ENCODE results near the gene NPAS4. TPM values are rescaled to one million over a fixed set of nuclear protein-coding genes. Genes with fewer than 3 reads are reported as not detected.

Gene NPAS4
- total and polyA plus RNA-seq, 2 of the 13 experiments (the other 11 are each of a cell fraction or from before 2014, with no cell fraction given): not detected

DNA sequence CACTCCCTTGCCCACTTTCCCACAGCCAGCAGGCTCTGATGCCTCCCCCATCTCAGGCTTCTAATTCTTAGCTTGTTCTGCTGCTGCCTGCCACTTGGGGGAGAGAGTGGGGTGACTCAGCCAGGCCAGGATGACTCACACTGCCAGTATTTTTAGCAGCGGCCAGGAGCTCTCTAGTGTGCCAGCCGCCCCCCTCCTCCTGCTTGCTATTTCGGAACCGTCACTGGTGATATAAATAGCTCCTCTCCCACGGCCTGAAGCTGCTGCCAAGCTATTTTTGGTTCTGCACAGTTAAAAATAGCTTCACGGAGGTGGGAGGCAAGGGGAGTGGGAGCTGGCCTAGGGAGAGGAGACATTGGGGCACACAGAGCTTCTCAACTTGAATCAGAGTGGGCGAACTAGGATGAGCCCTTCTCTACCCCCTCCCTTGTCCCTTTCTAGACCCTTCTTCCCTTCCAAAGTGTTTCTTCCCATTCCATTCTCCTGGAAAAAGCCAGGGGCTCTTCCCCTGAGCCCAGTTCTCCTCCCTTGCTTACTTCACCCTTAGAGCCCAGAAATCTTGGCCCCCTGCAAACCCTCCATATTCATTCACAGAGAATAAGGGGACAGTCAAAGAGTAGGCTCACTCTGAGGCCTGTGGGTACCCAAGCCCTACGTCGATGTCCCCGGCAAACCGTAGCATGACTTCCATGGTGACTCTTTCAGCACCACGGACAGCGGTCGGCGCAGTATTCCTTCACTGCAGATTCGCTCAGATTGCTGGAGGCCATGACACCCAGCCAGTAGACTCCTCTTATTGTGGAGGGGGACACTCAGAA, 2.5 kb upstream of the NPAS4 start (continued):
- TF ChIP-seq, protein P1, sequence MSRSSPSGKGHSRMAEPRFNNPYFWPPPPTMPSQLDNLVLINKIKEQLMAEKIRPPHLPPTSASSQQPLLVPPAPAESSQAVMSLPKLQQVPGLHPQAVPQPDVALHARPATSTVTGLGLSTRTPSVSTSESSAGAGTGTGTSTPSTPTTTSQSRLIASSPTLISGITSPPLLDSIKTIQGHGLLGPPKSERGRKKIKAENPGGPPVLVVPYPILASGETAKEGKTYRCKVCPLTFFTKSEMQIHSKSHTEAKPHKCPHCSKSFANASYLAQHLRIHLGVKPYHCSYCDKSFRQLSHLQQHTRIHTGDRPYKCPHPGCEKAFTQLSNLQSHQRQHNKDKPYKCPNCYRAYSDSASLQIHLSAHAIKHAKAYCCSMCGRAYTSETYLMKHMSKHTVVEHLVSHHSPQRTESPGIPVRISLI (CRISPR knock-in tag; IDR thresholded peaks at IDR 0.05; ENCODE audit: borderline replicate concordance): no peak
- TF ChIP-seq ARID2 (CRISPR knock-in tag; IDR thresholded peaks at IDR 0.05; ENCODE audit: borderline replicate concordance) (no peak), ZSCAN31 (CRISPR knock-in tag; IDR thresholded peaks at IDR 0.05; ENCODE audit: low read depth) (peak; percentile 70; the same call in 1 of the 2 replicates), HNRNPLL (IDR thresholded peaks at IDR 0.05; ENCODE audit: low read depth, low read length, poor library complexity, severe bottlenecking) (no peak), RBM39 (IDR thresholded peaks at IDR 0.05; ENCODE audit: low read depth, low read length, poor library complexity, severe bottlenecking) (no peak), ZNF44 (CRISPR knock-in tag; IDR thresholded peaks at IDR 0.05) (no peak), HNRNPK (IDR thresholded peaks at IDR 0.05; ENCODE audit: low read depth, low read length, poor library complexity, severe bottlenecking) (no peak), MZF1 (CRISPR knock-in tag; IDR thresholded peaks at IDR 0.05; ENCODE audit: borderline replicate concordance) (no peak), KMT2B (CRISPR knock-in tag; IDR thresholded peaks at IDR 0.05) (peak; percentile 67; the same call in 1 of the 2 replicates), ZNF772 (CRISPR knock-in tag; IDR thresholded peaks at IDR 0.05) (0 out of 2 replicates have a peak, but pooled peaks have one; percentile 63), MBNL3 (CRISPR knock-in tag; conservative IDR thresholded peaks at IDR 0.05) (no peak), IRF2 (CRISPR knock-in tag; IDR thresholded peaks at IDR 0.05) (peak; percentile 63; the same call in 1 of the 2 replicates), ZSCAN30 (CRISPR knock-in tag; IDR thresholded peaks at IDR 0.05) (no peak), PLSCR1 (CRISPR knock-in tag; IDR thresholded peaks at IDR 0.05; ENCODE audit: borderline replicate concordance) (no peak), ZNF83 (CRISPR knock-in tag; IDR thresholded peaks at IDR 0.05; ENCODE audit: borderline replicate concordance) (0 out of 2 replicates have a peak, but pooled peaks have one; percentile 73), KDM6A (CRISPR knock-in tag; IDR thresholded peaks at IDR 0.05; ENCODE audit: low read depth) (no peak), NFYB (CRISPR knock-in tag; IDR thresholded peaks at IDR 0.05) (0 out of 2 replicates have a peak, but pooled peaks have one; percentile 11), ZNF484 (CRISPR knock-in tag; IDR thresholded peaks at IDR 0.05; ENCODE audit: borderline replicate concordance, low read depth) (no peak), HIVEP1 (CRISPR knock-in tag; IDR thresholded peaks at IDR 0.05) (no peak), FOXA3 (CRISPR knock-in tag; IDR thresholded peaks at IDR 0.05) (0 out of 2 replicates have a peak, but pooled peaks have one; percentile 22), MLXIP (CRISPR knock-in tag; IDR thresholded peaks at IDR 0.05; ENCODE audit: borderline replicate concordance) (peak; percentile 88; the same call in 1 of the 2 replicates), RAD21 (CRISPR knock-in tag; IDR thresholded peaks at IDR 0.05) (no peak), ZFP90 (CRISPR knock-in tag; IDR thresholded peaks at IDR 0.05; ENCODE audit: borderline replicate concordance) (peak; percentile 54; the same call in 1 of the 2 replicates), ARNTL (CRISPR knock-in tag; IDR thresholded peaks at IDR 0.05) (no peak), ZNF282 (IDR thresholded peaks at IDR 0.05; ENCODE audit: partially characterized antibody) (no peak)

Data from HepG2 (cell line).